ENCODE measurements around the gene SLC41A3. TPM values are rescaled to one million over a fixed set of nuclear protein-coding genes. Genes with fewer than 3 reads are reported as not detected.

The SLC41A3 gene
- total RNA-seq, 1 donor from 2014 or later: 58.8 TPM

- DNase-seq (ENCODE audit: low read depth, low spot score): no peak
Measured at GRCh38 chr3:126119976-126120375, 36.1 kb upstream of the SLC41A3 start.

- DNase-seq (ENCODE audit: low read depth, low spot score): no peak
Measured at GRCh38 chr3:126119008-126119675, 35.2 kb upstream of the SLC41A3 start.

GRCh38 chr3:126118591-126118990 lies 34.7 kb upstream of the SLC41A3 start:
- no peak for DNase-seq (ENCODE audit: low read depth, low spot score)

GRCh38 chr3:126117786-126118185 lies 33.9 kb upstream of the SLC41A3 start:
- no peak for DNase-seq (ENCODE audit: low read depth, low spot score)

- no peak for DNase-seq (ENCODE audit: low read depth, low spot score)
Measured at GRCh38 chr3:126117212-126117611, 33.3 kb upstream of the SLC41A3 start.

- DNase-seq (ENCODE audit: low read depth, low spot score): no peak
Measured at GRCh38 chr3:126116526-126116925, 32.6 kb upstream of the SLC41A3 start.

- DNase-seq (ENCODE audit: low read depth, low spot score): no peak
Measured at GRCh38 chr3:126114443-126115386, 30.8 kb upstream of the SLC41A3 start.

- DNase-seq (ENCODE audit: low read depth, low spot score): no peak
Measured at GRCh38 chr3:126113733-126114442, 30.0 kb upstream of the SLC41A3 start.

GRCh38 chr3:126113238-126113555 lies 29.3 kb upstream of the SLC41A3 start:
- no peak for DNase-seq (ENCODE audit: low read depth, low spot score)

GRCh38 chr3:126112531-126113237 lies 28.8 kb upstream of the SLC41A3 start:
- no peak for DNase-seq (ENCODE audit: low read depth, low spot score)

GRCh38 chr3:126111566-126112475 lies 27.9 kb upstream of the SLC41A3 start:
- no peak for DNase-seq (ENCODE audit: low read depth, low spot score)

- no peak for DNase-seq (ENCODE audit: low read depth, low spot score)
Measured at GRCh38 chr3:126111126-126111551, 27.2 kb upstream of the SLC41A3 start.

- DNase-seq (ENCODE audit: low read depth, low spot score): no peak
Measured at GRCh38 chr3:126110431-126111125, 26.7 kb upstream of the SLC41A3 start.

- DNase-seq (ENCODE audit: low read depth, low spot score): no peak
Measured at GRCh38 chr3:126109880-126110235, 25.9 kb upstream of the SLC41A3 start.

GRCh38 chr3:126109146-126109879 lies 25.4 kb upstream of the SLC41A3 start:
- DNase-seq (ENCODE audit: low read depth, low spot score): no peak

- no peak for DNase-seq (ENCODE audit: low read depth, low spot score)
Measured at GRCh38 chr3:126108676-126109050, 24.7 kb upstream of the SLC41A3 start.

- no peak for DNase-seq (ENCODE audit: low read depth, low spot score)
Measured at GRCh38 chr3:126107957-126108675, 24.2 kb upstream of the SLC41A3 start.

- no peak for DNase-seq (ENCODE audit: low read depth, low spot score)
Measured at GRCh38 chr3:126107203-126107939, 23.4 kb upstream of the SLC41A3 start.

Data from pulmonary artery endothelial cell (primary cell).